GM12875 (cell line): ENCODE measurements around the gene NDE1.
"Not testable (repeated sequence)": the region's sequence is repeated elsewhere in the genome, so short reads cannot be mapped to it uniquely, and the experiment has no call there.

Experiments used
- H3K4me3 ChIP-seq: one replicate; pipeline ENCODE4 v1.5.1; 2011; ENCODE audit warnings: low read depth, low read length, control low read depth
- CTCF ChIP-seq: IDR thresholded peaks from 2 replicates; pipeline ENCODE4 v1.5.1; 2011; ENCODE audit warnings: low read depth, mild to moderate bottlenecking, control low read depth, inconsistent platforms, low read length, moderate library complexity, borderline replicate concordance; ENCODE audit not compliant: insufficient read depth

Gene NDE1

GRCh38 chr16:15686287-15686686 is 36.2 kb downstream of the NDE1 start:
- no peak for TF ChIP-seq CTCF
- H3K4me3 ChIP-seq = no peak overlapping the region

GRCh38 chr16:15689290-15689689 is 39.2 kb downstream of the NDE1 start:
- no peak for TF ChIP-seq CTCF
- no peak overlapping the region for H3K4me3 ChIP-seq

GRCh38 chr16:15690296-15690695 is 40.3 kb downstream of the NDE1 start:
- no peak overlapping the region for H3K4me3 ChIP-seq
- no peak for TF ChIP-seq CTCF

GRCh38 chr16:15691046-15691445 is 41.0 kb downstream of the NDE1 start:
- no peak for TF ChIP-seq CTCF
- no peak overlapping the region for H3K4me3 ChIP-seq

- not testable (repeated sequence) for H3K4me3 ChIP-seq
Observed at GRCh38 chr16:15692508-15692907, 42.5 kb downstream of the NDE1 start.

GRCh38 chr16:15694499-15694898 is 44.5 kb downstream of the NDE1 start:
- no peak for TF ChIP-seq CTCF
- no peak overlapping the region for H3K4me3 ChIP-seq

GRCh38 chr16:15699819-15700218 is 49.8 kb downstream of the NDE1 start:
- H3K4me3 ChIP-seq = no peak overlapping the region
- no peak for TF ChIP-seq CTCF

GRCh38 chr16:15701367-15701766 is 51.3 kb downstream of the NDE1 start:
- no peak for TF ChIP-seq CTCF
- no peak overlapping the region for H3K4me3 ChIP-seq
